Measurements from ENCODE around the gene CAMTA1.
"Not testable (repeated sequence)": the region's sequence is repeated elsewhere in the genome, so short reads cannot be mapped to it uniquely, and the experiment has no call there.

CAMTA1 gene

DNA sequence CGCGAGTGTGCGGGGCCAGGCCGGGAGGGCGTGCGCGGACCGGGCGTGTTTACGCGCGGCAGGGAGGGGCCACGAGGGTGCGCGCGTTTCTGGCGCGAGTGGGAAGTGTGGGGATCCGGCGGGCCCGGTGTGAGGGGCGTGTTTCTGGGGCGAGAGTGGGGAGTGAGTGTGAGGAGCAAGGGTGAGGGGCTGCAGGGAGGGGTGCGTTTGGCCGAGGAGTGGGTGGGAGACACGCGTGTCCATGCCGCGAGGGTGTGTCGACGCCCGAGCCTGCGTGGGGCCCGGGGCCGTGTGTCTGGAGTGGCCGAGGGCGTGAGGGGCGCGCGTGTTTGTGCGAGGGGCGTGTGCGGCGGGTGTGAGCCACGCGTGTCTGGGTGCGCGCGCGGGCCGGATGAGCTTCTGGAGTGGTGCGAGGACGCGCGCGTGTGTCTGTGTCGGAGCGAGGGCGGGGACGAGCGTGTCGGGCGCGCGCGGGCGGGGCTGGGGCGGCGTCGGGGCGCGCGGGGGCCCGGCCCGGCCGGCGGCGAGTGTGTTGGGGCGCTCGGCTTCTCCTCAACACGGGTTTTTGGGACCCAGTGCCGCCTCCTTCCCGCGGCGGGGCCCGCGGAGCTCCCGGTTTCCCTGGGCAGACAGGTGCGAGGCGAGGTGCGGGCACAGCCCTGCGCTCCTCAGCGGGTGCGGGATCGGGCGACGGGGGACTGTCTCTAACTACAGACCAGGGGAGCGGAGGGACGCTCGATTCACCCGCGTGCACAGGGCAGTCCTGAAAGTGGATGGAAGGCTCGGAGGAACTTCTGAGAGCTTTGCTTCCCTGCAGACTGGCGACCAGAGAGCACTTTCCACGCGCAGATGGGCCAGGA lies 920.0 kb downstream of the CAMTA1 start:
- TF ChIP-seq ZNF274 (IDR thresholded peaks at IDR 0.05; ENCODE audit: low read depth, low read length), result no peak
- peak overlapping the region; percentile 54; the same call in 1 of the 2 replicates for H3K4me3 ChIP-seq (ENCODE audit: low read length)

DNA sequence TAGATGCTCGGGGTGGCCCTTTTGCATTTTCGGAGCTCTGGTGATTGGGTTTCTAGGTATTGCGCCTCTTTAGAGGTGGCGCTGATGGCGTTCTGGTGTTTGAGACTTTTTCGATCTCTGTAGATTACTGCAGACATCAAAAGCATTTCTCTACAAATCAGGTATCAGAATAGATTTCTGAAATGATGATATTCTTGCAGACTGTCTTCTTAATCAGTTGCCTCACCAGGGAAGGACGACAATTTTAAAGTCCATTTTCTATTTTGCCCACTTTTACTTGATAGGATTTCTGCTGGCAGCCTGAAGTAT lies 920.6 kb downstream of the CAMTA1 start:
- H3K4me3 ChIP-seq (ENCODE audit: low read length), result no peak overlapping the region
- TF ChIP-seq ZNF274 (IDR thresholded peaks at IDR 0.05; ENCODE audit: low read depth, low read length), result no peak

DNA sequence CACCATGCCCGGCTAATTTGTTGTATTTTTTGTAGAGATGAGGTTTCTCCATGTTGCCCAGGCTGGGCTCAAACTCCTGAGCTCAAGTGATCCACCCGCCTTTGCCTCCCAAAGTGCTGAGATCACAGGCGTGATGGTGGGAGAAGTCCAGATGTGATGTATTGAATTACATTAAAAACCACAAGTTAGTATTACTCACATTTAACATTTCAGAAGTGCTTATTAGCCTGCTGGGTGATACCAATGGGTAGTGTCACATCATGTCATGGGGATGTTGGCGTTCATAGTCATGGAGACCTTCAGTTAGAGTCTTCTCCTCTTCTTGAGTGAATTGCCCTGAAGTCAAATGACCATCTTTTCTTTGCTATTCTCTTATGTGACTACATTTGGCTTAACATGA lies 922.3 kb downstream of the CAMTA1 start:
- H3K4me3 ChIP-seq (ENCODE audit: low read length), result no peak overlapping the region
- TF ChIP-seq ZNF274 (IDR thresholded peaks at IDR 0.05; ENCODE audit: low read depth, low read length), result no peak

DNA sequence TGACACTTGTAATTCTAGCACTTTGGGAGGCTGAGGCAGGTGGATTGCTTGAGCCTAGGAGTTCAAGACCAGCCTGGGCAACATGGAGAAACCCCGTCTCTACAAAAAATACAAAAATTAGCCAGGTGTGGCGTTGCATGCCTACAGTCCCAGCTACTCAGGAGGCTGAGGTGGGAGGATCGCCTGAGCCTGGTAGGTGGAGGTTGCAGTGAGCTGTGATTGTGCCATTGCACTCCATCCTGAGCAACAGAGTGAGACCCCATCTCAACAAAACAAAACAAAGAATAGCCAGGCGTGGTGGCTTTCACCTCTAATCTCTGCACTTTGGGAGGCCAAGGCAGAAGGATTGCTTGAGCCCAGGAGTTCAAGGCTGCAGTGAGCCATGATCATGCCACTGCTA lies 922.8 kb downstream of the CAMTA1 start:
- not testable (repeated sequence) for H3K4me3 ChIP-seq (ENCODE audit: low read length)

DNA sequence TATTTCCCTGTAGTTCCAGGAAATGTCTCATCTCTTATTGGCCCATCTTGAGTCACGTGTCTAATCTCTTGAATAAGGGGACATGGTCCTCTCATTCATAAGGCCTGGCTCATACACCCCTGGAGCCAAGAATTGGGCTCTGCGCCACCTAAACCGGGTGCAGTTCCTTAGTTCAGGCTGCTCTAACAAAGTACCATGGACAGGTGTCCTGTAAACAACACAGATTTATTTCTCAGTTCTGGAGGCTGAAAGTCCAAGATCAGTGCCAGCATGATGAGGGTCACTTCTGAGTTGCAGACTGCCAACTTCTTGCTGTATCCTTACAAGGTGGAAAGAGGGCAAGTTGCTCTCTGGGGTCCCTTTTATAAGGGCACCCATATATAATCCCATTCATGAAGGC lies 925.6 kb downstream of the CAMTA1 start:
- no peak for TF ChIP-seq ZNF274 (IDR thresholded peaks at IDR 0.05; ENCODE audit: low read depth, low read length)
- H3K4me3 ChIP-seq (ENCODE audit: low read length), result no peak overlapping the region

DNA sequence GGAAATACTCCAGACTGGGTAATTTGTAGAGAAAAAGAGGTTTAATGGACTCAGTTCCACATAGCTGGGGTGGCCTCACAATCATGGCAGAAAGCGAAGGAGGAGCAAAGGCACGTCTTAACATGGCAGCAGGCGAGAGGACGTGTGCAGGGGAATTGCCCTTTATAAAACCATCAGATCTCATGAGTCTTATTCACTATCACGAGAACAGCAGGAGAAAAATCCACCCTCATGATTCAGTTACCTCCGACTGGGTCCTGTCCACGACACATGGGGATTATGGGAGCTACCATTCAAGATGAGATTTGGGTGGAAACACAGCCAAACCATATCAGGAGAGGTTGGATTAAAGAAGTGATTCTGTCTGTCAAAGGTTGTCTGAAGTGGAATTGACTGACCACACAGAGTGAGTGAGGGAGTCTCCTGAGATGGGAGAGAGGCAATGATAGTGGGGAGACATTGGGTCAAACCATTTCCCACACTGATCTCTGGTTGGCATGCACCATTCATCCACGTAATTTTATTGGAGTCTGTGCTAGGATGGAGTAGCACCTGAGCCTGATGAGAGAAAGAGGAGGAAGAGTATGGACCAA lies 927.6 kb downstream of the CAMTA1 start:
- H3K4me3 ChIP-seq (ENCODE audit: low read length), result no peak overlapping the region
- no peak for TF ChIP-seq ZNF274 (IDR thresholded peaks at IDR 0.05; ENCODE audit: low read depth, low read length)

DNA sequence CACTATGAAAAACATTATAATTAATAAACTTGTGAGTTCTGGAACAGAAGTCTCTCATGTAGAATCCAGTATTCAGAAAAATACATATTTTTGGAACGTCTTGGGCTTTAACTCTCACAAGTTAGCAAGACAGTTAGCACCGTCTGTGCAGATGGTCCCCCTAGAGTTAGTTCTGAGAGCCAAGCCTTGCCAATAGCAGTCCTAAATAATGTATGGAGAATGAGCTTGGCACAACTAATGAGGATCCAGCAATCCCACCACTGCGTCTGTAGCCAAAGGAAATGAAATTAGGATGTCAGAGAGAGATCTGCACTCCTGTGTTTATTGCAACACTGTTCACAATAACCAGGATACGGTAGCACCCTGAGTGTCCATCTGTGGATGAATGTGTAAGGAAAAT lies 931.3 kb downstream of the CAMTA1 start:
- no peak for TF ChIP-seq ZNF274 (IDR thresholded peaks at IDR 0.05; ENCODE audit: low read depth, low read length)

DNA sequence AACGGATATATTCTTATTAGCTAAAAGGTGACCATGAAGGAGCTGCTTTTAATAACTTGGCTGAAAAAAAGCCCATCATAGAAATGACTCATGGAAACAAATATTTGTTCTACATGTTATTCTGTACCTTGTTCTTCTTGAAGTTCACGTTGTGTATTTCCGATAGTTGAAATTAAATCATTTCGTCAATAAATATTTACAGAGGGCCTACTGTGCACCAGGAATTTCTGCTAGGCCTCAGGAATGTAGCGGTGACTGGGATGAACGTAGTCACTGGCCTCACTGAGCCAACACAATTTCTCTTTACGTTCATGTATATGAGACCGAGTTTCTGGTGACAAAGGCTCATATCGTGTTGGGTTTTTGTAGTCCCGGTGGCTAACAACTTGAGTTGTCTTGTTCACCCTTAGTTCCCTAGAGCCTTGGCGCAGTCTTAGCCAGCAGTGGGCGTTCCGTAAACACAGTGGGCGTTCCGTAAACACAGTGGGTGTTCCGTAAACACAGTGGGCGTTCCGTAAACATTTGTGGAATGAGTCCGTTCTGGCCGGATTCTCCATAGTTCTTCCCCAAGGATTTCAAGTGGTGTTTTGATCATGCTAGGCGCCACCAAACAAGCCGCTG lies 932.6 kb downstream of the CAMTA1 start:
- no peak for TF ChIP-seq ZNF274 (IDR thresholded peaks at IDR 0.05; ENCODE audit: low read depth, low read length)
- H3K4me3 ChIP-seq (ENCODE audit: low read length), result no peak overlapping the region

More for the DNA sequence above, 931.3 kb downstream of the CAMTA1 start:
- no peak overlapping the region for H3K4me3 ChIP-seq (ENCODE audit: low read length)

DNA sequence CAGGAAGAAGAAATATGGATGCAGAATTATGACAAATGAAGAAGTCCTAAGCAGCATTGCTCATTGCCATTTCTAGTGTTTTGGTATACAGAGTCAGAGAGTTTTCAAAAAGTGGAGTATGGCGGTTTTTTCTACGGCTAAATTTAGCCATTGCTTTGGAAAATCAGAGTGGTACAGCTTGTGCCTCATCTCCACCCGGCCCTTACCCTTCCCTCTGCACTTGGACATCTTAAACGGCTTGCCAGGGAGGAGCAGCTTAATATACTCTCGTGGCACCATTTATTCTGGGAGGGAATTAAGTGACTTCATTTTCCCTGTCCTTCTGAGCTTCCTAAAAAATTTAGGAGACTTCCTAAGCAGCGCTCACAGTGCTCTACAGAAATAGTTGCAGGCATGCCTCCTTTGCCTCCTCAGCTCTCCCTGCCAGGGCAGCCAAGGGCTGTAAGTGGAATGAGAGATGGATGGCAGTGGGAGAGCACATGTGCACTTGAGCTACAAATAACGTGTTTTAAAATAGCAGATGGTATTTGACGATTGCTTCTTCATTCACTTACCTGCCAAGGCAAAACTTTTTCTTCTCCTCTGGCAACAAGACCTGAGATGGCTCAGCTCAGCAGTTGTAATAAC lies 934.3 kb downstream of the CAMTA1 start:
- no peak overlapping the region for H3K4me3 ChIP-seq (ENCODE audit: low read length)
- no peak for TF ChIP-seq ZNF274 (IDR thresholded peaks at IDR 0.05; ENCODE audit: low read depth, low read length)

DNA sequence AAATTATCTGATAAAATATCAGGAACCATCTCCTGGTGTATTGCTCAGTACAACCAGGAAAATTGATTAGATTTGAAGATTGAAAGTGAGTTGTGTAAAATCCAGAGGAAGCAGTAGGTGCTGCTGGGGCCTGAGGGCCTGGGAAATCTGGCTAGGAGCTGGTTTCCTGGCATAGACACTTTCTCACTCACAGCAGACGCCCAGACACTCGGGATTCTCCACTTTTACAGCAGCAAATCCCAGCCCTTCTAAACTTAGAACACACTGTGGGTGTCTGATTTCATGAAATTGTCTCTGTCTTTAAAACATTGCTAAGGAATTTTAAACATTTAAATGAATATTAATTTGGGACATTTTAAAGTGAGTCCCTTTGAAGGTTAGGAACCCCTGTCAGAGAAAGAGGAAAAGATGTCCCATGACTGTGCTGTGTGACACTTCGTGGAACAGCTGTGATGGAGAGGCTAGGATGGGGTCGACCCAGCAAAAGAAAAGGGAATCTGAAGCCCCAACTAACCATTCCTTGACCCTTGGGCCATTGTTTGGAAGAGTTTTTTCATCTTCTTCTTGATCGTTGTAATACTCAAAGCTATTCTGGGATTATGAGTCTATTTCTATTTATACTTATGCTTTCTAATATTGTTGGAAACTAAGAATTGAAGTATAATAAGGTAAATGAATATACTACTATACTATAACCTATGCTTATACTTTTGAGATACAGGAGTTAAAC lies 936.9 kb downstream of the CAMTA1 start:
- TF ChIP-seq ZNF274 (IDR thresholded peaks at IDR 0.05; ENCODE audit: low read depth, low read length), result no peak
- H3K4me3 ChIP-seq (ENCODE audit: low read length), result no peak overlapping the region

DNA sequence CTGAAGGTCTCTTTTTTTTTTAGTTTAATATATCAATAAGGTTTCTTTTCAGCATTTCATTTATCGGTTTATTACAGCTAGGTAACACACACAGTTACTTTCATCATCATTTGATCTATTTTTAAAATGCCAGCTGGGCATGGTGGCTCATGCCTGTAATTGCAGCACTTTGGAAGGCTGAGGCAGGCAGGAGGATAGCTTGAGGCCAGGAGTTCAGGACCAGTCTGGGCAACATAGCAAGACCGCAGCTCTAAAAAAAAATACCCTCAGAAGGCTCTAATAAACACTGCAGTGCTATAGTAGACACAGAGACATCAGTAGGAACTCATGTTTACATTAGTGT lies 937.4 kb downstream of the CAMTA1 start:
- no peak overlapping the region for H3K4me3 ChIP-seq (ENCODE audit: low read length)
- TF ChIP-seq ZNF274 (IDR thresholded peaks at IDR 0.05; ENCODE audit: low read depth, low read length), result no peak

DNA sequence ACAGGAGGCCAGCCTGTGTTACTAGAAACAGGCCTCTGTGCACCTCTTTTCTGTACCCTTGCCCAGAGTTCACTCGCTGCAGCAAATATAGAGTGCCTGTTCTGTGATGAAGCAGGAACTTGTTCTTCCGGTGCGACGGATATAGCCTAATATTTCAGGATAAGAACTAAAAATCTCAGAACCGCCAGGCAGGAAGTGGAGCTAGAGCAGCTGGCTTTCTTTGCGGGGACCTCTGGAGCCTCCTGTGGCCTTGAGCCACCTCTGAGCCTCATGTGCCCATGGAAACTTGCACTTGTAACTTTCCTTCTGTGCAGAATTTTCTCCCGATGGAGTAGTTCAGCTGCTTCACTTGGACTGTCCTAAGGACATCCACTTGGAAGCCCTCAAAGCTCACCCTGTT lies 941.4 kb downstream of the CAMTA1 start:
- H3K4me3 ChIP-seq (ENCODE audit: low read length), result no peak overlapping the region
- TF ChIP-seq ZNF274 (IDR thresholded peaks at IDR 0.05; ENCODE audit: low read depth, low read length), result no peak

DNA sequence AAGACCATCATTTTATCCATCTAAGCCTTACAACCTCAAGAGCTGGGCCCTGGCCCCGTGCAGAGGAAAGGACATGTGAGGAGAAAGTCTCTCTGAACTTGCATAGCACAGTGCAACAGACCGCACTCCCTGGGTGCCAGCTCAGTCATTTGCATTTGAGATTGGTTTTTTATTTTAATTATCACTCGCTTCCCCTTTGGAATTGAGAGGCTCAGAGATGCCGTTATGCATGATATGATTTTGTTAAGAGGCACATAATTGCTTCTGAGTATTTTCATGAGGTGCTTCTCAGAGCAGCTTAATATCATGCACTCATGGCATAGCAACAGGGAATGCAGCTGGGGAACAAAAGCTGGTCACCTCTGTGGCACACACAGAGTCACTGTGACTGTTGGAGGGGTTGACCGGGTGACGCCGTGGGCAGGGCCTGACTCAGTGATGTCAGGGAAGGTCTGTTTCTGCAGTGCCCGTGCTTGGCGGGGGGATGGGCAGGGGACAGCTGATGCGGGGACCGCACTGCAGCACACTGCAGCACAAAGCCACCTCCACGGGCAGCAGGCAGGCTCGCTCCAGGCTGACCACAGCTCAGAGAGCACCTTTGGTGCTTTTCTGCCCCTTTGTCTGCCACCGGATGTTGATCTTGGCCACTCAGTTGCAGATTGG lies 942.7 kb downstream of the CAMTA1 start:
- no peak for TF ChIP-seq ZNF274 (IDR thresholded peaks at IDR 0.05; ENCODE audit: low read depth, low read length)
- H3K4me3 ChIP-seq (ENCODE audit: low read length), result no peak overlapping the region

DNA sequence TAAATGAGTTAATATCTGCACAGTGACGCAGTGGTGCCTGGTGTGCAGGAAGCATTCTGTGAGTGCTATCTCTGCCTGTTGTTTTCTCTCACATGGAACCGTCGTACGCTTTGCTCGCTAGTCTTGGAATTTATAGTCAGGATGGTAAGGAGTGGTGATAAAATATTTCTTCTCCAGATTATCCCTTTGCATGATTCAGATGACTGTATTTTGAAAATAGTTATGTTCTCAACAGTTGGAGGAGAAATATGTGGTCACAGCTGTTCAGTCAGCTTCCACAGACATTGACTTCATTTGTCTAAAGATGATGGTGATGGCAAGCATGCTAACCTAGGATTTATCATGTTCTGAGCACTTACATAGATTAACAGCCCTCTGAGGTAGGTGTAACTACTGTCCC lies 944.5 kb downstream of the CAMTA1 start:
- no peak for TF ChIP-seq ZNF274 (IDR thresholded peaks at IDR 0.05; ENCODE audit: low read depth, low read length)
- H3K4me3 ChIP-seq (ENCODE audit: low read length), result no peak overlapping the region

Data from GM08714 (cell line).